Small intestine (tissue), 7 donors: ENCODE results near the gene MVB12B. TPM values are rescaled to one million over a fixed set of nuclear protein-coding genes. Genes with fewer than 3 reads are reported as not detected.

ENCODE experiments used
- DNase-seq, 2 donors: peaks; one replicate each; pipeline versions ENCODE4 v3.0.0 to v3.0.0-alpha.2; 2013
- FAIRE-seq: peaks from 2 replicates; lab custom pipeline; 2012; peaks lifted over from hg19 to GRCh38; lab: Jason Lieb, UNC
- H3K27ac ChIP-seq, 3 donors: one replicate each; pipeline ENCODE4 v1.5.1; 2013; ENCODE audit warnings: low read length in 2 of 3, mild to moderate bottlenecking in 2 of 3, control low read depth in 1 of 3, inconsistent platforms in 1 of 3, low read depth in 1 of 3, moderate library complexity in 1 of 3
- H3K27me3 ChIP-seq, 3 donors: one replicate each; pipeline ENCODE4 v1.6.1; 2013; ENCODE audit warnings: low read length in 3 of 3, inconsistent platforms in 1 of 3; ENCODE audit not compliant: control insufficient read depth in 3 of 3, insufficient read depth in 3 of 3
- H3K36me3 ChIP-seq, 3 donors: one replicate each; pipeline ENCODE4 v1.6.1; 2013; ENCODE audit warnings: low read length in 3 of 3, inconsistent platforms in 1 of 3, low read depth in 1 of 3, mild to moderate bottlenecking in 1 of 3, moderate library complexity in 1 of 3; ENCODE audit not compliant: control insufficient read depth in 3 of 3, insufficient read depth in 2 of 3
- H3K4me1 ChIP-seq, 3 donors: one replicate each; pipeline ENCODE4 v1.6.1; 2013; ENCODE audit warnings: low read length in 2 of 3, inconsistent platforms in 1 of 3, low read depth in 1 of 3, mild to moderate bottlenecking in 1 of 3, moderate library complexity in 1 of 3; ENCODE audit not compliant: control insufficient read depth in 3 of 3, insufficient read depth in 2 of 3
- H3K4me3 ChIP-seq, 3 donors: one replicate each; pipeline ENCODE4 v1.5.1; 2013; ENCODE audit warnings: low read length in 3 of 3, control low read depth in 1 of 3, inconsistent platforms in 1 of 3, low read depth in 1 of 3, mild to moderate bottlenecking in 1 of 3, moderate library complexity in 1 of 3
- H3K9me3 ChIP-seq, 2 donors: one replicate each; pipeline ENCODE4 v1.6.1; 2013; ENCODE audit warnings: low read depth in 1 of 2, low read length in 1 of 2; ENCODE audit not compliant: control insufficient read depth in 2 of 2, insufficient read depth in 1 of 2
- WGBS, 3 donors: extraction: QIAGEN DNeasy Blood & Tissue Kit; methylation state at CpG; one replicate each; pipeline ENCODE4 v1.1.7; 2013; 5-methylcytosine and 5-hydroxymethylcytosine counted together
- polyA plus RNA-seq, 4 donors: library from polyadenylated mRNA; stranded (reverse) in 3 of 4; unstranded in 1 of 4; fragments of 200-250 nt in 3 of 4; fragments of 120-200 nt in 1 of 4; gene quantifications; one replicate each; pipeline versions ENCODE4 v1.2.1 to v1.2.3, GENCODE V29; 2013
- donor health status: healthy with polysubstance abuse.
- donor health status: control.
- donor health status: control.
- donor health status: Bipolar disorder and iron deficiency.
- donor health status: healthy.

The MVB12B gene
- polyA plus RNA-seq, 4 donors, result 1.6 to 10.0 (median 4.2) TPM

GRCh38 chr9:126428534-126429175 is 102.0 kb downstream of the MVB12B start:
- H3K36me3 ChIP-seq, result peaks cover 0 to 42% (median 0%) of the 10 kb centered on the region in 3 donors
- no peak overlapping the region for H3K4me3 ChIP-seq
- no peaks in the 10 kb centered on the region for H3K4me1 ChIP-seq
- no peak for FAIRE-seq
- H3K27me3 ChIP-seq, result no peaks in the 10 kb centered on the region
- 88 to 95% (median 95%) methylated on average over 9 of the region's 9 CpGs for WGBS, 3 donors
- peak in 1 of 2 donors; percentile 5 for DNase-seq
- H3K9me3 ChIP-seq, result no peaks in the 10 kb centered on the region
- no peak overlapping the region for H3K27ac ChIP-seq

- Histone ChIP-seq H3K36me3 (peaks cover 0 to 38% (median 0%) of the 10 kb centered on the region in 3 donors), H3K4me1 (no peaks in the 10 kb centered on the region), H3K27me3 (no peaks in the 10 kb centered on the region), H3K9me3 (no peaks in the 10 kb centered on the region), H3K4me3 (no peak overlapping the region), H3K27ac (no peak overlapping the region)
- no peak for DNase-seq
- 95% methylated on average over 8 of the region's 8 CpGs for WGBS, 3 donors
- no peak for FAIRE-seq
Observed at GRCh38 chr9:126429190-126429589, 102.6 kb downstream of the MVB12B start.

GRCh38 chr9:126430124-126430523 is 103.5 kb downstream of the MVB12B start:
- H3K27ac ChIP-seq, result no peak overlapping the region
- no peaks in the 10 kb centered on the region for H3K27me3 ChIP-seq
- no peak for FAIRE-seq
- H3K36me3 ChIP-seq, result peaks cover 0 to 37% (median 0%) of the 10 kb centered on the region in 3 donors
- no peaks in the 10 kb centered on the region for H3K4me1 ChIP-seq
- no peak for DNase-seq
- WGBS, 3 donors, result 89 to 94% (median 91%) methylated on average over 6 of the region's 6 CpGs
- H3K4me3 ChIP-seq, result no peak overlapping the region
- no peaks in the 10 kb centered on the region for H3K9me3 ChIP-seq

- FAIRE-seq (no peak), DNase-seq (no peak)
- Histone ChIP-seq H3K4me1 (no peaks in the 10 kb centered on the region), H3K27me3 (no peaks in the 10 kb centered on the region), H3K4me3 (no peak overlapping the region), H3K27ac (no peak overlapping the region), H3K9me3 (no peaks in the 10 kb centered on the region), H3K36me3 (peaks cover 0 to 40% (median 0%) of the 10 kb centered on the region in 3 donors)
- WGBS, 3 donors, result 83 to 92% (median 86%) methylated on average over 11 of the region's 11 CpGs
Observed at GRCh38 chr9:126431077-126431742, 104.6 kb downstream of the MVB12B start.

- no peaks in the 10 kb centered on the region for H3K27me3 ChIP-seq
- 88 to 95% (median 89%) methylated on average over 7 of the region's 7 CpGs for WGBS, 3 donors
- H3K4me3 ChIP-seq, result no peak overlapping the region
- H3K27ac ChIP-seq, result no peak overlapping the region
- H3K36me3 ChIP-seq, result peaks cover 0 to 38% (median 0%) of the 10 kb centered on the region in 3 donors
- FAIRE-seq (no peak), DNase-seq (no peak)
- H3K4me1 ChIP-seq, result no peaks in the 10 kb centered on the region
- H3K9me3 ChIP-seq, result no peaks in the 10 kb centered on the region
Observed at GRCh38 chr9:126432659-126433058, 106.0 kb downstream of the MVB12B start.

- H3K4me1 ChIP-seq, result no peaks in the 10 kb centered on the region
- no peaks in the 10 kb centered on the region for H3K9me3 ChIP-seq
- no peak for FAIRE-seq
- 46 to 93% (median 85%) methylated on average over 2 of the region's 2 CpGs for WGBS, 3 donors
- no peak overlapping the region for H3K4me3 ChIP-seq
- no peak for DNase-seq
- H3K27ac ChIP-seq, result no peak overlapping the region
- H3K27me3 ChIP-seq, result no peaks in the 10 kb centered on the region
- peaks cover 0 to 37% (median 0%) of the 10 kb centered on the region in 3 donors for H3K36me3 ChIP-seq
Observed at GRCh38 chr9:126435105-126435504, 108.5 kb downstream of the MVB12B start.

GRCh38 chr9:126435626-126436025 is 109.0 kb downstream of the MVB12B start:
- Histone ChIP-seq H3K36me3 (peaks cover 0 to 37% (median 0%) of the 10 kb centered on the region in 3 donors), H3K9me3 (no peaks in the 10 kb centered on the region), H3K27ac (no peak overlapping the region), H3K4me3 (no peak overlapping the region), H3K27me3 (no peaks in the 10 kb centered on the region), H3K4me1 (no peaks in the 10 kb centered on the region)
- FAIRE-seq (no peak), DNase-seq (no peak)
- WGBS, 3 donors, result 91 to 95% (median 94%) methylated on average over 8 of the region's 8 CpGs

- FAIRE-seq (no peak), DNase-seq (no peak)
- Histone ChIP-seq H3K27me3 (no peaks in the 10 kb centered on the region), H3K4me3 (no peak overlapping the region), H3K4me1 (no peaks in the 10 kb centered on the region), H3K27ac (no peak overlapping the region), H3K9me3 (no peaks in the 10 kb centered on the region), H3K36me3 (peaks cover 0 to 33% (median 0%) of the 10 kb centered on the region in 3 donors)
- WGBS, 3 donors, result 78 to 85% (median 84%) methylated on average over 6 of the region's 6 CpGs
Observed at GRCh38 chr9:126436545-126437267, 110.1 kb downstream of the MVB12B start.
